A549 (cell line): ENCODE data around the gene MAP2K6.

Experiments
- JUN ChIP-seq, 2 experiments: fragments of >200 bp; sonication (Bioruptor Twin); formaldehyde crosslinking; IDR thresholded peaks; 2 replicates in 1 of 2; 3 replicates in 1 of 2; pipeline ENCODE4 v1.6.1; 2016 to 2017
- KDM1A ChIP-seq: fragments of 200-600 bp; sonication (generic); IDR thresholded peaks from 2 replicates; pipeline ENCODE4 v1.6.1; 2016; ENCODE audit warnings: low read depth, mild to moderate bottlenecking
- KDM5A ChIP-seq: fragments of 200-600 bp; sonication (generic); IDR thresholded peaks from 2 replicates; pipeline ENCODE4 v1.6.1; 2016; ENCODE audit warnings: antibody characterized with exemption, mild to moderate bottlenecking
- TF ChIP-seq, protein P1 (sequence below): fragments of >200 bp; sonication (Bioruptor Twin); formaldehyde crosslinking; IDR thresholded peaks from 3 replicates; pipeline ENCODE4 v1.6.1; 2016
- TF ChIP-seq, protein P2 (sequence below): fragments of >200 bp; sonication (Bioruptor Twin); formaldehyde crosslinking; IDR thresholded peaks from 3 replicates; pipeline ENCODE4 v1.5.1; 2016

DNA sequence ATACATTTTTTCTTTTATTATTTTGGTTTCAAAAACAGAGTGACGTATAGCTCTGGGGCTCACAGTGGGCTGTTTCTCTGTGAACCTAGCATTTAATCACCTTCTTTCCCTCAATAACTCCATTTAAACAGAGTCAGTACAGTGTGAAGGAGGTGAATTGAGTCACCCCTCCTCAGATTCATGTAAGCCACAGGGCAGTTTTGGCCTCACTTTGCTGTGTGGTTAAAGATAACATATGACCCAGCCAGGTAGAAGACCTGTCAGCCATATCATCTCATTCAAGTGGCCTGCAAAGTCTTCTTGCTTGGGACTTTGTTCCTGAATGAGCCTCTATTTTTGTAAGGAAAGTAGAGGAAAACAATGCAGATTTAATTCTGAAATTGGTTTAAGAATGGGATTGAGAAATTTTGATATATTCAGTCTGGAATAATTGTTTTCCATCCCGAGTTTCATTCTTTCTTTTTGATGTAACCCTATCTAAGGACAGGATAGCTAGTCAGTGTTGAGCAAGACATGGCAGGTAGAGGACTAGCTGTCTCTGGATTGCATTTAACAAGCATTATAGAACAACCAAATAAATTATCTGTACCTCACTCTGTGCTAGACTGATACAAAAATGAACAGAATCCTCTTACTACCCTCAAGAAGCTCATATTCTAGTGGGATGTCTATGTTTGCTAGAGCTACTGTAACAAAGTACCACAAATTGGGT, 13.1 kb downstream of the MAP2K6 start:
- TF ChIP-seq JUN (IDR thresholded peaks at IDR 0.05) (no peak), KDM1A (no peak), KDM5A (no peak)
- TF ChIP-seq, protein P1, sequence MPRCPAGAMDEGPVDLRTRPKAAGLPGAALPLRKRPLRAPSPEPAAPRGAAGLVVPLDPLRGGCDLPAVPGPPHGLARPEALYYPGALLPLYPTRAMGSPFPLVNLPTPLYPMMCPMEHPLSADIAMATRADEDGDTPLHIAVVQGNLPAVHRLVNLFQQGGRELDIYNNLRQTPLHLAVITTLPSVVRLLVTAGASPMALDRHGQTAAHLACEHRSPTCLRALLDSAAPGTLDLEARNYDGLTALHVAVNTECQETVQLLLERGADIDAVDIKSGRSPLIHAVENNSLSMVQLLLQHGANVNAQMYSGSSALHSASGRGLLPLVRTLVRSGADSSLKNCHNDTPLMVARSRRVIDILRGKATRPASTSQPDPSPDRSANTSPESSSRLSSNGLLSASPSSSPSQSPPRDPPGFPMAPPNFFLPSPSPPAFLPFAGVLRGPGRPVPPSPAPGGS, result no peak
- TF ChIP-seq, protein P2, sequence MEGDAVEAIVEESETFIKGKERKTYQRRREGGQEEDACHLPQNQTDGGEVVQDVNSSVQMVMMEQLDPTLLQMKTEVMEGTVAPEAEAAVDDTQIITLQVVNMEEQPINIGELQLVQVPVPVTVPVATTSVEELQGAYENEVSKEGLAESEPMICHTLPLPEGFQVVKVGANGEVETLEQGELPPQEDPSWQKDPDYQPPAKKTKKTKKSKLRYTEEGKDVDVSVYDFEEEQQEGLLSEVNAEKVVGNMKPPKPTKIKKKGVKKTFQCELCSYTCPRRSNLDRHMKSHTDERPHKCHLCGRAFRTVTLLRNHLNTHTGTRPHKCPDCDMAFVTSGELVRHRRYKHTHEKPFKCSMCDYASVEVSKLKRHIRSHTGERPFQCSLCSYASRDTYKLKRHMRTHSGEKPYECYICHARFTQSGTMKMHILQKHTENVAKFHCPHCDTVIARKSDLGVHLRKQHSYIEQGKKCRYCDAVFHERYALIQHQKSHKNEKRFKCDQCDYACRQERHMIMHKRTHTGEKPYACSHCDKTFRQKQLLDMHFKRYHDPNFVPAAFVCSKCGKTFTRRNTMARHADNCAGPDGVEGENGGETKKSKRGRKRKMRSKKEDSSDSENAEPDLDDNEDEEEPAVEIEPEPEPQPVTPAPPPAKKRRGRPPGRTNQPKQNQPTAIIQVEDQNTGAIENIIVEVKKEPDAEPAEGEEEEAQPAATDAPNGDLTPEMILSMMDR, result no peak
